GOT3 (cell line): ENCODE data around the gene TRABD.

Experiments used
- DNase-seq: peaks from one replicate; lab custom pipeline; 2025; ENCODE audit warnings: mixed read lengths; lab: John Stamatoyannopoulos, UW

The TRABD gene

GRCh38 chr22:50173983-50174355 is 11.7 kb upstream of the TRABD start:
- no peak for DNase-seq

DNA sequence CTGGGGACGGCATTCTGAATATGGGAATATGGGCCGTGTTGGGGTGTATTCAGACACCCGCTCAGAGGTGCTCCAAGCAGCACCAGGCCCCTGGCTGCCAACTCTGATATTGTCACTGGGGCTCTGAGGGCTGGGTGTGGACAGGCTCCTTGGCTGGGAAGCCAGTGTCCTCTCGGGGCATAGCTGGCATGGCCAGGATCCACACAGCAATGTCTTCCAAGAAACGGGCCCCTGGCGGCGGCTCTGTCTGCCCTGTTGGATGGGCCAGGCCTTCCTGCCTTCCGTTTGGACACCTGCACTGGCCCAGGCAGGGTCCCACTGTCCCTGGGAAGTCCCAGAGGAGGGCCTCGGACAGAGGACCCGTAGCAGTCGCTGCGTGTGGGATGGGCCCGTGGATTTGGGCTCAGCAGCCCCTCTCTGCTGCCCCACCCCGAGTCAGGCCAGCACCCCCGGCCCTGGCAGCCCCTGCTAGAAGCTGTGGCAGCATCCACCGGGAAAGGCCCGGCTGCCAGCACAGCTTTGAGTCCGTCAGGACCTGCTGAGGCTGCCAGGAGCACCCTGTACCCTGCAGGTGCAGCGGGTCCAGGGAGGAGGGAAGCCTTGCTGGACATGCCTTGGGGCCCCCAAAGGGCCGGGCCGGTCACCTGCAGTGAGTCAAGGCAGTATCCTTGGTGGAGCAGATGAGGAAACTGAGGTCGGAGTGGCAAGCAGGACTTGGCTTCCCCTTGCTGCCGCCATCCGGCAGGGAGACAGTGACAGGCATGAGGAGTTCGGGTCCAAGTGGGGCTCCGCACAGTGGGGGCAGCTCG is 11.1 kb upstream of the TRABD start:
- no peak for DNase-seq

DNA sequence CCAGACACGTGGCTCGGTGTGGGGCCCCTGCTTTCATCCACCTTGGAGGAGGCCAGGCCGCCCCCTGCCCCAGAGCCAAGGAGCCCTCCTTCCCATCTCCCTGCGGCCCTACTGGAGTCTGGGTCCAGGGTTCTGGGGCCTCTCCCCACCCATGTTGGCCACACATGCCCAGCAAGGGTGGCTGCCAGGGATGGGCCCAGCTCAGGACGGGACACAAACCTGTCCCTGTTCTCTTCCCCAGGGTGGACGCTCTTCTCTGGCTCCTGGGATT is 10.6 kb upstream of the TRABD start:
- DNase-seq: no peak

GRCh38 chr22:50175921-50176849 is 9.5 kb upstream of the TRABD start:
- no peak for DNase-seq

DNA sequence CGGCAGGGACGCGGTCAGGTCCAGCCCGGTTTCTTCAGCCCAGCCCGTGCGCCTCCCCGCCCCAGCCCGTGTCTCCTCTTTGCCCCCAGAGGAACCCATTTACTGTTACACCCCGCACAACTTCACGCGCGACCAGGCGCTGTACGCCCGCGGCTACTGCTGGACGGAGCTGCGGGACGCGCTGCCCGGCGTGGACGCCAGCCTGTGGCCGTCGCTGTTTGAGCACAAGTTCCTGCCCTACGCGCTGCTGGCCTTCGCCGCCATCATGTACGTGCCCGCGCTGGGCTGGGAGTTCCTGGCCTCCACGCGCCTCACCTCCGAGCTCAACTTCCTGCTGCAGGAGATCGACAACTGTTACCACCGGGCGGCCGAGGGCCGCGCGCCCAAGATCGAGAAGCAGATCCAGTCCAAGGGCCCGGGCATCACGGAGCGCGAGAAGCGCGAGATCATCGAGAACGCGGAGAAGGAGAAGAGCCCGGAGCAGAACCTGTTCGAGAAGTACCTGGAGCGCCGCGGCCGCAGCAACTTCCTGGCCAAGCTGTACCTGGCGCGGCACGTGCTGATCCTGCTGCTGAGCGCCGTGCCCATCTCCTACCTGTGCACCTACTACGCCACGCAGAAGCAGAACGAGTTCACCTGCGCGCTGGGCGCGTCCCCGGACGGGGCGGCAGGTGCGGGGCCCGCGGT is 8.7 kb upstream of the TRABD start:
- no peak for DNase-seq

DNA sequence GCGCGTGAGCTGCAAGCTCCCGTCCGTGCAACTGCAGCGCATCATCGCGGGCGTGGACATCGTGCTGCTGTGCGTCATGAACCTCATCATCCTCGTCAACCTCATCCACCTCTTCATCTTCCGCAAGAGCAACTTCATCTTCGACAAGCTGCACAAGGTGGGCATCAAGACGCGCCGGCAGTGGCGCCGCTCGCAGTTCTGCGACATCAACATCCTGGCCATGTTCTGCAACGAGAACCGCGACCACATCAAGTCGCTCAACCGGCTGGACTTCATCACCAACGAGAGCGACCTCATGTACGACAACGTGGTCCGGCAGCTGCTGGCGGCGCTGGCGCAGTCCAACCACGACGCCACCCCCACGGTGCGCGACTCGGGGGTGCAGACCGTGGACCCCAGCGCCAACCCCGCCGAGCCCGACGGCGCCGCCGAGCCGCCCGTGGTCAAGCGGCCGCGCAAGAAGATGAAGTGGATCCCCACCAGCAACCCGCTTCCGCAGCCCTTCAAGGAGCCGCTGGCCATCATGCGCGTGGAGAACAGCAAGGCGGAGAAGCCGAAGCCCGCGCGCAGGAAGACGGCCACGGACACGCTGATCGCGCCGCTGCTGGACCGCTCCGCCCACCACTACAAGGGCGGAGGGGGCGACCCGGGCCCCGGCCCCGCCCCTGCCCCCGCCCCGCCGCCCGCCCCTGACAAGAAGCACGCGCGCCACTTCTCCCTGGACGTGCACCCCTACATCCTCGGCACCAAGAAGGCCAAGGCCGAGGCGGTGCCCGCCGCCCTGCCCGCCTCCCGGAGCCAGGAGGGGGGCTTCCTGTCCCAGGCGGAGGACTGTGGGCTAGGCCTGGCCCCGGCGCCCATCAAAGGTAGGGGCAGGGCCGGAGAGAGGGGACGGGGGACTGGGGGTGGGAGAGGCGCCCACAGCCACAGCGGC is 7.9 kb upstream of the TRABD start:
- DNase-seq: no peak

- DNase-seq: no peak
These were observed 7.2 kb upstream of the TRABD start for GRCh38 chr22:50178471-50178864.

GRCh38 chr22:50178871-50179869 is 6.5 kb upstream of the TRABD start:
- DNase-seq: no peak

DNA sequence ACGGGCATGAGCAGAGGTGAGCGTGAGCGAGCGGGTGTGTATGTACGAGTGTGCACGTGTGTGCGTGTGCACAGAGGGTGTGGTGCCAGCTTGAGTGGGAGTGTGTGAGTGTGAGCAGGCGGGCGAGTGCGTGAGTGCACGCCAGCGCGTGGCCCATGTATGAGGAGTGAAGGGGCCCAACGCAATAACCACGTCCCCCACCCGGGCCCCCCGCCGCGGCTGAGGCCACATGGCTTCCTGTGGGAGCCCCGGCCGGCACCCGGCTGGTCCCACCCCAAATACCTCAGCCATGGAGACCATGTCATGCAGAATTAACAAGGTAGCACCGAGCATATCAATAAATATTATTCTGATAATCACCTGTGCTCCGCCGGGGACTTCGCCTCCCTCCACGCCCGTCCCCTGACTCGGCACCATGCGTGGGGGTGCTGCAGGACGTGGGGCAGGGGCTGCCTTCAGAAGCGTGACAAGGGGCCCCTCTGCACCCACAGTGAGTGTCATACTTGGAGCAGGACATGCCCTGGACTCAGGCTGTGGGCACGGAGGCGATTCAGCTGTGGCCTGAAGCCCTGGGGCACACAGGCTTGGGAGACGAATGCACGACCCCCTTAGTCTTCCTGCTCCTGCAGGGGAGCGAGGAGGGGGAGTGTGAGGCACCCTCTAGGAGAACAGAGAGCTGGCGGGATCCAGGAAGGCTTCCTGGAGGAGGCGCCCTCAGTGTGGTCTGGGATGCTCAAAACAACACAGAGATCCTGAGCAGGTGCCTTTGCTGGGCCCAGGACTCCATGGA is 5.6 kb upstream of the TRABD start:
- no peak for DNase-seq

DNA sequence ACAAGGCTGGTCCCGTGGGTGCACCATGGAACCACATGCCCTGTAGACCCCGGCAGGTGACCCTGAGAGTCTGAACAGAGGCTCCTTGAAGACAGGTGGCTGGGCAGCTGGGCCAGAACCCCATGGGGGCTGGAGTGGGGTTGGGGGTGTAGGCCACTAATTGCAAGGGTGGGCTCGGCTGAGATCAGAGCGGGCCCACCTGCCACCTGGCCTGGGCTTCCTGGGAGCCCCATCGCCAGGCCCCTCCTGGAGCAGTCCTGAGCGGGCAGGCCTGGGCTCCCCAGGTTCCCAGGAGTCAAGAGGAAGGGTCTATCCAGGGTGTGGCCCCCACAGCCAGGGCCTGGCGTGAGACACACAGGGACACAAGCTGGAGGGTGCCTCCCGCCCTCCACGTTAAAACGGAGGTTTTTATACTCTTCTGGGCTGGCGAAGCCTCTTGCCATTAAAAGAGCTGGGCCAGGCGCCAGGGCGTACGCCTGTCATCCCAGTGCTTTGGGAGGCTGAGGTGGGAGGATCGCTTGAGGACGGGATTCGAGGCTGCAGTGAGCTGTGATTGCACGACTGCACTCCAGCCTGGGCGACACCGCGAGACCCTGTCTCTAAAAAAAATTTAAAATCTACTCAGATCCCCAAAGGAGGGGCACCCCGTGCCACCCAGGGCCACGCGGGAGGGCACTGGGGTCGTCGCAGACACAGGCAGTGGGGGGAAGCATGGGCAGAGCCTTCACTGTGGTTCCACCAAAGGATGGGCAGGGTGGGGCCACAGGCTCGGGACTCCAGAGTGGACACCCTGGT is 4.8 kb upstream of the TRABD start:
- no peak for DNase-seq

DNA sequence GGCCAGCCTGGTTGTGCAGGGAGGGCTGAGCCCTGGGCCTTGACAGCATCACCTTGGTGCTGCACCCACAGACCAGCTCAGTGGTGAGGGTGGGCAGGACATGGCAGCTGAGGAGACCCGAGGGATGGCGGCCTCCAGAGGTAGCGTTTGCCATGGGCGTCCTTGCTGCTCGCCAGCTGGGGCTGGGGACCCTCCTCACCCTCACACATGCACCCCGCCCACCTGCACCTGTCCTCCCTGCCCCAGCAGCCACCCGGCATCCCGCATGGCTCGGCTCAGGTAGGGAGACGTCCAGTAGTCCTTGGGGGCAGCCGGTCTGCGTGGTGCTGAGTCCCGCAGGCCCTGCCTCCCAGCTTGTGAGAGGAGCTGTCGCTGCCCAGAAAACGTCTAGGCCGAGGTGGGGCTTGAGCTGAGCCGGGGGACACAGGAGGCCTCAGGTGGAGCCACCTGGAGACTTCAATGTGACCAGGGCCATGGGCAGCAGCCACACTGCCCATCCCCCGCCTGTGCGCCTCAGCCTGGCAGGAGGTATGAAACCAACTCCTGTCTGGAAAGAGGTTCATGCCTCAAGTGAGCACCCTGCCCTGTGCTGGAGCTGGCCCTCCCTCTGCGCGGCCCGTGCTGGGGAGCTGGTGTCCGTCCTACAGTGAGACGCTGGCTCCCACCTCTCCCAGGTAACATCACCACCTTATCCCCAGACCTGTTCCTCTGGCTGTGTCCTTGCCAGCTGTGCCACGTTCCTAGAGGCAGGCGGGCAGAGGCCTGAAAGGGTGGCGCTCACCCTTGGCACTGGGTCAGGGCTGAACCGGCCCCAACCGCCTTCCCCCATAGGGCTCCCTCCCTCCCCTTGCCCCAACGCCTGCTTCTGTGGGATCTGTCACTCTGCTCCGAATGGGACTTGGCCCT is 3.3 kb upstream of the TRABD start:
- DNase-seq: no peak

- no peak for DNase-seq
These were observed 2.4 kb upstream of the TRABD start for GRCh38 chr22:50183141-50183971.

- no peak for DNase-seq
These were observed 1.5 kb upstream of the TRABD start for GRCh38 chr22:50184004-50184901.

DNA sequence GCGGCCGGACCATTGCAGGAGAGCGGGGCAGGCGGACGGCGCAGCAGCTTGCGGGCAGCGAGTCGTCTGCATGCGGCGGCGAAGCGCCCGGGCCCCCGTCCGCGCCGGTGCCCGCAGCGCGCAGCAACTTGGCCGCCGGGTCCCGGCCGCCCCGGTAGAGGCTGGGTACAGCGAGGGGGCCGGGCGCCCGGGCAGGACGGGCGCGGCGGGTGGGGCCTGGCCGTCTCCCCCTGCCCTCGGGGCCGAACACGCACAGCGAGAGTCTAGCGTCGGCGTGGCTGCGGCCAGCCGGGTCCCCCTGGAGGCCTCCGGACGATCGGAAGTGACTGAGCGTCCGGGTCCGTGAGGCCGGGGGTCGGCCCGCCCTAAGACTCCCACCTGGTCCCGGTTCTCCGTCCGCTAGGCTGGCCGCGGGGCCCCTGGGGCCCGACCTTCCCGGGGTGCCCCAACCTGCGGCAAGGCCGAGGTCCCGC is 775 bp upstream of the TRABD start:
- no peak for DNase-seq

DNA sequence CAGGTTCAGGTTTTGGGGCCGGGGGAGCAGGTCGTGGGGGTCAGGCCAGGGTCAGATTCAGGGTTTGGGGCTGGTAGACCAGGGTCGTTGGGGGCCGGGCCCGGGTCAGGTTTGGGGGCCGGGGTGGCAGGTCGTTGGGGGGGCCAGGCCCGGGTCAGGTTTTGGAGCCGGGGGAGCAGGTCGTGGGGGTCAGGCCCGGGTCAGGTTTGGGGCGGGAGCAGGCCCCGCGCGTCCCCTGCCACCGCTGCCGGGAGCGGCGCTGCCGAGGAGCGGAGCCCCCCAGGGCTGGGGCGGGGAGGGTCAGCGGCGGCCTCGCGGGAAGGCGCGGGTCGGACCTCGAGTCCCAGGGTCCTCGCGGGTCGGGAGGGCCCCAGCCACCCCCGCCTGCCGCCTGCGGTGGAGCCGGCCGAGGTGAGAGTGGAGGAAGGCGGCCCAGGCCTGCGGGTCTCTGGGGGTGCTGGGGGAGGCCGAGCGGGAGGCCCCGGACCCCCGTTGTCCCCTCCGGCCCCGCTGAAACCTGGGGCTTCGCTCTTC is 535 bp downstream of the TRABD start:
- no peak for DNase-seq
